Fibroblast of peridontal ligament (primary cell): ENCODE data around the gene LTBP3.

Source experiments
- DNase-seq: peaks from one replicate; pipeline ENCODE4 v3.0.0-alpha.2; 2010; ENCODE audit errors: extremely low read depth

Gene LTBP3

GRCh38 chr11:65496304-65497140 lies 61.6 kb downstream of the LTBP3 start:
- peak; percentile 68 for DNase-seq

- DNase-seq, result peak; percentile 96
These were observed 64.6 kb downstream of the LTBP3 start for GRCh38 chr11:65493367-65494176.

- DNase-seq, result peak; percentile 93
These were observed 65.4 kb downstream of the LTBP3 start for GRCh38 chr11:65492637-65493366.

DNA sequence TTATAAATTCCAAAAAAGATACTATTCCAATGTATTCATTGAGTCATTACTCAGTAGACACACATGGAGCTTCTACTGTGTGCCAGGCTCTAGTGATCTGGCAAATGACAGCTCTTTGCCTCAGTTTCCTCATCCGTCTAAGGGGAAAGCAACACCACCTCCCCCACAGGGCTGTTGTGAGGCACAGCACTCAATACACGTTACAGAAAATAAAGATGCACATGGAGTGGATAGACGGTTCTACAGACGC lies 65.8 kb downstream of the LTBP3 start:
- no peak for DNase-seq

DNA sequence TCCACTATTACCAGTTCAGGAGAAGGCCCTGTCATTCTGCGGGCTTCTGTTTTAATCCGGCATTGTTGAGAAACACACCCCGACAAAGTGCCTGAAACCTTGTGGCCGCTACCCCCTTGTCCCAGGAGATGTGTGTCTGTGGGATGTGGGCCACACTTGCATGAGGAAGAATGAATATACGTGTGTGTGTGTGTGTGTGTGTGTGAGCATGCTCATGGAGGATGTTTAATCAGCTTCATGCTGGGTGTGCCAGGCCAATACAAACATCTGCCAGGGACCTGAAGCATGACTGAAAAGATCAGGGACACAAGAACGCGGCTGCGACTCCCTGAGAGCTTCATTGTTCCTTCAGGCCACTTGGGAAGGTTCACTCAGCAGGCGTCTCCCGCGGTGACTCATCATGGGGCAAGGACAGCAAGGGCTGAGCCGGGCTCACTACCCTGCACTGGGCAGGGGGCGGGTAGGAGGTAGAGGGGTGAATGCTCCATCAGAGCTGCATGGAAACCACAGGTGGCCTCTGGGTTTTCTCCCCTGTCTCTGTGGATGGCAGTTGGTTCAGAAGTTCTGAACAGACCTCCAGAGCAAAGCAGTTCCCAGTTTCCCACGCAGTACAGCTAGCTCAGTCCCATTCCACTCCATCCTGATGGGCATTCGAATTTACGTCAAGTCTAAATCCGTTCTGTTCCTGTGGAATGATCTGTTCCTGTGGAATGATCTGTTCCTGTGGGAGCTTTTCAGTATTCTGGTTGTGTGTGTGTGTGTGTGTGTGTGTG lies 66.4 kb downstream of the LTBP3 start:
- DNase-seq, result peak; percentile 99

GRCh38 chr11:65491163-65491465 lies 67.0 kb downstream of the LTBP3 start:
- DNase-seq, result no peak

GRCh38 chr11:65489706-65490320 lies 68.3 kb downstream of the LTBP3 start:
- peak; percentile 53 for DNase-seq

DNA sequence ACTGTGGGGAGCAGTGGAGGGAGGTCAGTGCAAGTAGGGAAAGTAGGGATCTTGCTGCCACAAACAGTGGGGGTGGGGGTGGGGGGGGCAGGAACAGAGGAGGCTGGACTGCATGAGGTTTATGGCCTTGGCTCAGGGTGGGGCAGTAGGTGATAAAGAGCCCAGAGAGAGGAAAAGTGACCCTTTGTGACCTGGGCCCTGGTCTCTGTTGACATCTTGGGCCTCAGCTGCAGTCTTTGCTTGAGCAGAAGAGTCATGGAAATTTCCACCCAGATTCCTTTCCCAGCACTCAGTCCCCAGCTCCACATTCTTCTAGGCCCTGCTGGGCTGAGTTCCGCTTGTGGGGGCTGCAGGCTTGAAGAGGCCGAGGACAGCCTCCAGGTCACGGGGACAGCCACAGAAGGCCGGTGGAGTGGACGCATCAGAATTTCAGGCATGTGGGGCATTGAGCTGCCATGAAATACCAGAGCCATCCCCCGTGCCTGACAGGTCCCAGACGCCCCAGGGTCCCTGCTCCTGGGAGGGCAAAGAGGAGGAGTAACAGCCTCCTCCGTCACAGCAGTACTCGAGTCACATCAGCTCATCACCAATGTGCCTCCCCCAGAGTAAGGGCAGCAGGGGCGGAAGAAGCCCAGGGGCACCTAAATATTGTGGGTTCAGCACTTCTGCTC lies 69.0 kb downstream of the LTBP3 start:
- DNase-seq, result peak; percentile 75
